ENCODE results near the gene MS4A14.
"Not testable (repeated sequence)": the region's sequence is repeated elsewhere in the genome, so short reads cannot be mapped to it uniquely, and the experiment has no call there.

MS4A14 gene, protein sequence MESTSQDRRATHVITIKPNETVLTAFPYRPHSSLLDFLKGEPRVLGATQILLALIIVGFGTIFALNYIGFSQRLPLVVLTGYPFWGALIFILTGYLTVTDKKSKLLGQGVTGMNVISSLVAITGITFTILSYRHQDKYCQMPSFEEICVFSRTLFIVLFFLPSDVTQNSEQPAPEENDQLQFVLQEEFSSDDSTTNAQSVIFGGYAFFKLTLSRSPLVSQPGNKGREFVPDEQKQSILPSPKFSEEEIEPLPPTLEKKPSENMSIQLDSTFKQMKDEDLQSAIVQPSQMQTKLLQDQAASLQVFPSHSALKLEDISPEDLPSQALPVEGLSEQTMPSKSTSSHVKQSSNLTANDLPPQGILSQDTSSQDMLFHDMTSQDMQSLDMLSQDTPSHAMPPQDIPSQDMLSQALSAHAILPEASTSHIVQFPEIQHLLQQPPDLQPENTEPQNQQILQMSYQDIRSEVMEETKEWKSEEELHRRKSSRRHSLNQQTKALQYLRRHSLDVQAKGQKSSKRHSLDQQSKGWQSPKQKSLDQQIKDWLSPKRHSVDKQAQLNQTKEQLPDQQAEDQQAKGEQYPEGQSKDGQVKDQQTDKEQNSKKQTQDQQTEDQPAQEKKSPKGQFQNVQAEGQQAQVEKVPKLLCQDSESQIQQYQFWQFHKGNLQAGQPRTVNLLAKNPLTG

DNA sequence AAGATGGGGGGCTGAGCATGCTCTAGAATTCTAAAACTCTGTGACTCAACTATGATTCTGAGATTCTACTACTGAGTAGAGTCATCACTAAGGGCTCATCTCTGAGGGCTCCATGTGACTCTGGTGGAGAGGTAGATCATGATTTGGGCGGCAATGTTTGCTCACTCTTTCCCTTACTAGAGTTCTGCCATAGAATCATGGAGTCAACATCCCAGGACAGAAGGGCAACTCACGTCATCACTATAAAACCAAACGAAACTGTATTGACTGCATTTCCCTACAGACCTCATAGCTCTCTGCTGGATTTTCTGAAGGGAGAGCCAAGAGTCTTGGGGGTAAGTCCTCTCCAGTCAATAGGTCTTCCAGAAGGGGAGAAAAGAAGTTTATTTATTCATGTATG lies at the start of gene MS4A14:
TSS of gene MS4A14 (plus strand) at position 78 of the 400 bp plus-strand sequence. CDS start at position 198, 120 bp downstream.
- DNase-seq (ENCODE audit: low read depth, low spot score) = no peak

DNA sequence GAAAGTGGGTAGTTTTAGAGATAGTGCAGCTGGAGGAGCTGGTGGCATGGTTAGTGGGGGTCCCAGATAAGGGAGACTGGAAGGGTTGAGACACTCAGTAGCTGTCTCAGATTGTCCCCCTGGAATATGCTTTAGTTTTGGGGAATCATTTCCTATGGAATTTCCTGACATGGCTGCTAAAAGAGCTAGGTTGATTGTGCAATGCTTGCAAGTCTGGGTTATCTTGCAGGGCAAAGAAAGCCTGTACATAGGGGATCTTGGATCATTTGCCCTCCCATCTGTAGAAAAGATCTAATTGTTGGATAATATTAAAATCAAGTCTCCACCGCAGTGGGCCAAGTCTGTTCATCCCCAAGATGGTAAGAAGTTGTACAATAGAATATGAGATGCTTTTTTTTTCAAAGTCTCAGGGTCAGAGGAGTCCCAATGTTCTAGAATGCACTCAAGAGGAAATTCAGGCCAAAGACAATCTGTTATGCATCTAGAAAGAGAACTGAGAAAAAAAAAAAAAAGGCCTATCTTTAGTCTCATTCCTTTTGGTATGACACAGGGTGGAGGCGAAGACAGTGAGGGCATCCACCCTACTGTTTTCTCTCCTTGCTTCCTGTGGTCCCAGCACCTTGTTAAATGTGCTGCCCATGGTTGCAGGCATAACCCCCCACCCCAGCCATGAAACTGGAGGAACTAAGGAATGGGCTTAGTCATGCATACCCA lies 49.0 kb upstream of the MS4A14 start:
- no peak for DNase-seq (ENCODE audit: low read depth, low spot score)

DNA sequence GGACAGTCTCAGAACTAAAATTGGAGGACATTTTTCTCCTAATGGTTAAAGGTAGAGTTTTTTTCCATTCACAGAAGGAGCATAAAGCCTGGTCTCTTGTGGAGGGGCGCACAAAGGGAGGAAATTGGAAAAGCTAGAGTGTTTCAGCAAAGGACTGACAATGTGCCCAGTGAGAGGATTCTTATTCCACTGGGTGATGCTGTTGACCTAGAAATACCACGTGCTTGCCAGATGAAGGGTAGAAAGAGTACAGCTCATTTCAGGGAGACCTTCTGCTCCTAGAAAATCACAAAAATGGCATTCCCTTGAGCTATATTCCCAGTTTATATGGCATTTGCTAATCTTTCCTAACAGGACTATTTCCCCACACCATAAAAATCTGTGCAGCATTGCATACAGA lies 48.1 kb upstream of the MS4A14 start:
- DNase-seq (ENCODE audit: low read depth, low spot score) = no peak

DNA sequence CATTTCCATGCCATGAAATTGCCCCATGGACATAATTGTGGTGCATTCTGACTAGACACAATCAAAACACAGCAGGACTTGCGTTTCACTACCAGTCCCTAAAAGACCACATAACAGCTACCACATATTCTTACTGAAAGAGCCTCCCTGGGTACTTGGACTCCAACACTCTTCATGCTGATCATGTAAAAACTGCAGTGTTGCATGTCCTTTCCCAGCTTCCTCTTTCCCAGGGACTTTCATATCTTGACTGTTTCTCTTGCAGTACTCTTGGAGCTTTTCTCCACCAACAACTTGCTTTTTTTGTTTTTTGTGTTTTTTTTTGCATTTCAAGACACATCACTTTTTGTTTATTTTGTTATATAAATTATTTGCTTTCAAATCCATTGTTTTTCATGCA lies 46.3 kb upstream of the MS4A14 start:
- no peak for DNase-seq (ENCODE audit: low read depth, low spot score)

DNA sequence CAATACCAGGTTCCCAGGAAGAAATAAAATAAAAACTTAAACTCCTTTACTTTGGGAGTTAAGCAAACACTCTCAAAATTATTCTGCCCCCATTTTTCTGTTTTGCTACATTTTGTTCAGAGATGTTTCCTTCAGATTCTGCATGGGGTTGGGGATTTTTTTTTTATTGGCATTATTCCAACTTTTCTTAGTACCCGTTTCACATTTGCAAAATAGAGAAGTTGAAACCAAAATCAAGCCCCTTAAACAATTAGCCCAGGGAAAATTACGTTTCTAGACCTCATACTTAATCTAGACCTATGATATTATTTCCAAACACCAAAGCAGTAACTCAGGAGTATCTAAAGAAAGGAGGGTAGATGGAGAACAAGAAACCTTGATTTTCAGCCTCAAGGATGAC lies 38.5 kb upstream of the MS4A14 start:
- no peak for DNase-seq (ENCODE audit: low read depth, low spot score)

DNA sequence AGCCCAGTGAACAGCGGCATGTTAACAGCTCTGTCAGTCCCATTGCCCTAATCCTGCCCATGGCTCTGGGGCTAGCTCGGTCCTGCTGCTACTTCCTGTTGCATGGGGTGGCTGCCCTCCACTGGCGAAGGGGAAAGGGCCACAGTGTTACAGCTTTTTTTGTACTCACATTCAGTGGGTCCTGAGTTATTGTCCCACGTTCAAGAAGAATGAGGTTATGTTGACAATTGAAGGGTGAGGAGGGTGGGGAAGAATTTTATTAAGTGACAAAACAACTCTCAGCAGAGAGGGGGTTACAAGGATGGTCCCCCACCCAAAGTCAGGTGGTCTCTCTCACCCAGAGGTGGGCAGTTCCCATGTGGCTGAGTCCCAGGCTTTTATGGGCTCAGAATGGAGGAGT lies 35.6 kb upstream of the MS4A14 start:
- DNase-seq (ENCODE audit: low read depth, low spot score) = no peak

DNA sequence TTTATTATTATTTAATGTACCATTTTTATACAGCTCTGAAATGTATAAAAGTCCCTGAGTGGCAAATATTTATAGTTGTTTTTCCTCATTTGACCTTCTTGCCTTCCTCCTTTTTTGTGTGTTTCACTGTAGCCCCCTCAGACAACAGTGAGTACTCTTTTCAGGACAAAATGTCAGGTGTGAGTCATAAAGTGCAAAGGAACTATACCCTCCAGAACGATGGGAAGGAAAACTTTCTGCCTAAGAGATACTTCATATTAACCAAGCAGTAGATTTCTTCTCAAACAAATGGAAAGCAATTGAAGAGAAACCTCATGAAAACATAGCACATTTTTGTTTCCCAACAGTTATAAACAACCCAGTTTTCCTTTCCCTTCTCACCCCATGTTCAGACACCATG lies 34.0 kb upstream of the MS4A14 start:
- DNase-seq (ENCODE audit: low read depth, low spot score) = no peak

DNA sequence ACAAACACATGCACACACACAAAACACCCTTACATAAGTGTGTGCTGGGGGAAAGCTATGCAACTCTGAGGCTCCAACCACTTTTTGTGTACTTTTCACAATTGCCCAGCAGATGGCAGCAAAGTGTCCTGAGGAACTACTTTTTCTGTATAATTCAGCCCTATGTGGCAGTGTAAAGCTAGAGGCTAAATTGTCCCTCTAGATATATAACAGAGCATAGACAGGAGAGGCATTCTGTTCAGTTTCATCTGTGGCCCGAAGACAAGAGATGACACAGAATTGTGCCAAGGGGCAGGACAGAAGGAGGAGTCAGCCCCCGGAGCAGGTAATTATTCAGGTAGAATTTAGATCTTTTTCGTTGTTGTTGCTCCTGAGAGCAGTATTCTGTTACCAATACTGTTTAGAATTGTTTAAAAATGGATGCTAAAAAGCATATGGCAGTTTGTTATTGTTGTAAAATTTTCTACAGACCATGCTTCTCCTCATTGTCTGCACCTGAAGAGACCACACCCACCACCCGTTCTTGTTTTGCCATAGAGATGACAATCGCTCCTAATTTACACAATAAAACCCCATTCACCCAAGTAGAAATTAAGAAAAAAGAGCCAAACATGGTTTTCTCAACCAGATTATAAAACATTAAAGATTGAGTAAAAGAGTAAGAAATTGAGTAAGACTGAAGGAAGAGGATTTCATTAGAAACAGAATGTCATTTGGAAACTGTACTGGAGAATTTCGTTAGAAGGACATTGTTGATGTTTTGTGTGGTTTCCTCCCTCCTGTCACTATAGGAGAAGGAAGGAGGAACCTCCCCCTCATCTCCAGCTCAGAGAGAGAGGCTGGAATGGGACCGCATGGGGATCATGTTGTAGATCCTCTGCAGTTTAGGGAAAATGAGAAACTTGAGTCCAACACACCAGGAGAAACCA lies 32.5 kb upstream of the MS4A14 start:
- DNase-seq (ENCODE audit: low read depth, low spot score) = peak; percentile 36

DNA sequence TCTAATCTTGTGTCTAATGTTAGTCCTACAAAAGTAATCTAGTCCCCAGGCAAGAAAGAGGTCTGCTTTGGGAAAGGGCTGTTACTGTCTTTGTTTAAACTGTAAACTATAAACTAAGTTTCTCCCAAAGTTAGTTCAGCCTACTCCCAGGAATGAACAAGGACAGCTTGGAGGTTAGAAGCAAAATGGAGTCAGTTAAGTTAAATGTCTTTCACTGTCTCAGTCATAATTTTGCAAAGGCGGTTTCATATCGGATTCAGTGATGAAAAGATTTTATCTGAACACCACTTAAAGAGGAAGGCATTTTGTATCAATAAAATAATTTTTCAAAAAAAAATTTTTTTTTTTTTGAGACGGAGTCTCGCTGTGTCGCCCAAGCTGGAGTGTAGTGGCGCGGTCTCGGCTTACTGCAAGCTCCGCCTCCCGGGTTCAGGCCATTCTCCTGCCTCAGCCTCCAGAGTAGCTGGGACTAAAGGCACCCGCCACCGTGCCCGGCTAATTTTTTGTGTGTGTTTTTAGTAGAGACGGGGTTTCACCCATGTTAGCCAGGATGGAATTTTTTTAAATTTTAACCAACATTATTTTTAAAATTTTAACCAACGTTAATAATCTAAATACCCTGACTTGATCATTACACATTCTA lies 29.9 kb upstream of the MS4A14 start:
- not testable (repeated sequence) for DNase-seq (ENCODE audit: low read depth, low spot score)

DNA sequence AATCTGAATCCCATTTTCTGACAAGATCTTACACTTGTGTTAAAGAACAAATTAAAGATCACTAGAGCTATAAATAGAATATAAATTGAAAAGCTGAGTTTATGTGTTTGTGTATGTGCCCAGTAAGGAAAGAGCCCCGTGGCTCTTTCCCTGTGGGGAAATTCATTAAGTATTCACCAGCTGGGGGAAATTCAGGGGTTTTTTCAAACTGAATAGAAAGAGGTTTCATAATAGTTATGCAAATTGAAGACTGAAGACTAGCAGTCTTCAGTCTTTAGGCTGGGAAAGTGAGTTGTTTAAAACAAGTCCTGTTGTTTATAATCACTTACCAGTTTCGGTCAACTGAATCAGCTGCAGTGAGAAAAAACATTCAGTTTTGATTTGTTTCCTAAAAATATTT lies 29.2 kb upstream of the MS4A14 start:
- DNase-seq (ENCODE audit: low read depth, low spot score) = no peak

DNA sequence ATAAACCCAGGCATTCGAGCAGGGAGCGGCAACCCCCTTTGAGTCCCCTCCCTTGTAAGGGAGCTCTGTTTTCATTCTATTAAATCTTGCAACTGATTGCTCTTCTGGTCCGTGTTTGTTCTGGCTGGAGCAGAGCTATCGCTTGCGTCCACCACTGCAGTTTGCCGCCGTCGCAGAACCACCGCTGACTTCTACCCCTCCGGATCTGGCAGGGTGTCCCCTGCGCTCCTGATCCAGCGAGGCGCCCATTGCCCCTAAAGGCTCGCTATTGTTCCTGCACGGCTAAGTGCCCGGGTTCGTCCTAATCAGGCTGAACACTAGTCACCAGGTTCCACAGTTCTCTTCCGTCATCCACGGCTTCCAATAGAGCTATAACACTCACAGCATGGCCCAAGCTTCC lies 28.4 kb upstream of the MS4A14 start:
- no peak for DNase-seq (ENCODE audit: low read depth, low spot score)

DNA sequence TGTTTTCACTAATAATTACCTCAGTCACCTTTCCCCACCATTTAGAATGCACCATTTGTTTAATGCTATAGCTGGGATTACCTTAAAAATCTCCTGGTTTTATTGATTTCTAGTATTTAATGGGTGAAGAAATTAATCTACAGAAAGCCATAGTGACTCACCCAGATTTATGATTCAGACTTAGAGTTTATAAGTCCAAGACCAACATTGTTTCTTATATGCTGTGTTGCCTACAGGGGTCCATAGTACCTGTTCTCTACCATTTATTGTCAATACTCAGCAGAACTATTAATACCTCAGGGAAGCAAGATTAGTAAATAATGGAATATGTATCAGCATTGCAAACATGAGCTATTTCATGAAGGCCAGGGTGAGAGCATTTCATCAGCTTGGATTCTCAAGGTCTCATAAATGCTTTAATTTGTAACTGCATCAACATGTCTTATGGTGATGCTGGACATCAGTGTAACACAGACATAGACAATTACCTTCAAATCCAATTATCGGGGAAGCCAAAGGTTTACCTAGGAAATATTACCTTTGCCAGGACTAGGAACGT lies 25.9 kb upstream of the MS4A14 start:
- no peak for DNase-seq (ENCODE audit: low read depth, low spot score)

DNA sequence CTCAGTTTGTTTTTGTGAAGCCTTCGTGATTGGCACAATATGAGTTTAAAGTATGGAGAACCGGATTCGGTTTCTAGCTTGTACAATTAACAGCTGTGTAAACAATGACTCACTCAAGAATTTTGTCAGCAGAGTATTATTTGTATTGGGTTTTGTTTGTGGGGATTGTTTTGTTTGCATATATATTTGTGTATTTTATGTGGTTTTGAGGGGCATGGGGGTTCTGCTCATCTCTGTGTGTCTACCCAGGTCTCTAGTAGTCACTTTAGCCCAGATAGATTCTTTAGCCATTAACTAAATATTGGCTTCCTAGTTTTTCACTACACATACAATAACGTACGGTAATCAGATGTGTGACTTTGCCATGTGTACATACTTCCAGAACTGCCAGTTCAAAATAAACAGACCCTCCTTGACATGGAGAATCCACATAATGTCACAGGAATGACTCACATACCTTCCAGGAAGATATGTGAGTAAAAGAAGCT lies 25.4 kb upstream of the MS4A14 start:
- DNase-seq (ENCODE audit: low read depth, low spot score) = no peak

DNA sequence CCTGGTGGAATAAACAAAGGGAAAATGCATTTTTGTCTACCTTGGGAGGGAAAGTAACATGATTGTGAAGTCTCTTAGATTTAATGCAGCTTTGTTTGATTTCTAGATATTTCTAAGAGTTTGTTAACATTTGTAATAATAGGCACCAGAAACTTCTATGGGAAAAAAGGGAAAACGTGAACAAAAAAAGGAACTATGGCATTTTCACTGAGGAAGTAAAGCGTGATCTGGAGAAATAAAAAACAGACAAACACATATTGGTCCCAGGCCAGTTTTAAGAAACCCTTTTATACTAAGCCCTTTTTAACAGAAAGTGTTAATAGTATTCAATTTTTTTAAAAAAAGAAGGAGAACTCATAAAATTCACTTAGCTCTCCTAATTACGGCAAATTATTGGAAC lies 24.9 kb upstream of the MS4A14 start:
- DNase-seq (ENCODE audit: low read depth, low spot score) = no peak

DNA sequence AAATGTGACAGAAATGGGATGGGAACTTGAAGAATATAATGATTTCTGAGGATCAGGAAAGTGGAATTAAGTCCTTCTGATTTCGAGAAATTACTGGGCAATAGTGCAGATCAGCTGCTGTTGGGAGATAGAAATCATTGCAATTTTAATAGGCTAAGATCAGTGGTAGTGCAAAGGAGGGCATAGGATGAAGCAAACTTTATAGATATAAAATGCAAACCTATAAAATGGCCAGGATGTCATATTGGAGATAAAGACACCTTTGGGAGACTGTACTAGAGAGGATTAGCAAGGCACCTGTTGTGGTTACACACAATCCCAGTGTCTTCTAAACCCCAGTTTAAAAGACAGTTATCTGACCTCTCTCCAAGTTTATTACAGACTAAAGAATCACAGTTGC lies 24.4 kb upstream of the MS4A14 start:
- DNase-seq (ENCODE audit: low read depth, low spot score) = no peak

DNA sequence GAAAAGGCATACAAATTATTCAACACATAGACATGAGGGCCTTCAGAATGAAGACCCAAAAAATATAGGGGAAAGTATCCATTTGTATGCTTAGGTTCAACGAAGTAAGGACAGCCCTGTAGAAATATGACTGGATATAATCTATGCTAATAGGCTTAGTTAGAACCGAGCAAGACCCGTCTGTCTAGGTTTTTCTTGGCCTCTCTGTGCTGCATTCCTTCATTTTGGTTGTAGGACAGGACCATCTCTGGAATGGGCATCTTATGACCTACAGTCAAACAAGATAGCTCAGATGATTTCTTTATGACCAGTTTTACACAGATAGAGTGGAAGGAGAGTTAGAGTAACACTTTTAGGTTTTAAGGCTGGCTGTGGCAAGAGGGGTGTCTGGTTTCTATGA lies 23.5 kb upstream of the MS4A14 start:
- no peak for DNase-seq (ENCODE audit: low read depth, low spot score)

DNA sequence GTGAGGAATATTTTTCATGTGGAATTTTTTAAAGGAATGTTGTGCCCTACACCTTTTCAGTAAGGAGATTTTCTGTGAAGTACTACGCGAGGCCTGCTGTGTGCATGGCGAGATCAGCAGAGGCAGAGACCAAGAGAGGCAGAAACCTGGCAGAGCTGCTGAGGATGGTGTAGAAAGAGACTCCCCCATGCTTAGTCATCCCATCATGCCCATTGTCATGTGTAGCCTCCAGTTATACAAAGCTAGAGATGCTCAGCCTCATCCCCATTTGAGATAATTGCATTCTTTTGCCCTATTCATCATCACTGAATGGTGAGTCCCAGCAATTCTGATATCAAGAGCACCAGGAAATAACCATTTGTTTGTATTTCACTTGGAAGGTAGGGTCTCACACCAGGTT lies 20.9 kb upstream of the MS4A14 start:
- DNase-seq (ENCODE audit: low read depth, low spot score) = no peak

DNA sequence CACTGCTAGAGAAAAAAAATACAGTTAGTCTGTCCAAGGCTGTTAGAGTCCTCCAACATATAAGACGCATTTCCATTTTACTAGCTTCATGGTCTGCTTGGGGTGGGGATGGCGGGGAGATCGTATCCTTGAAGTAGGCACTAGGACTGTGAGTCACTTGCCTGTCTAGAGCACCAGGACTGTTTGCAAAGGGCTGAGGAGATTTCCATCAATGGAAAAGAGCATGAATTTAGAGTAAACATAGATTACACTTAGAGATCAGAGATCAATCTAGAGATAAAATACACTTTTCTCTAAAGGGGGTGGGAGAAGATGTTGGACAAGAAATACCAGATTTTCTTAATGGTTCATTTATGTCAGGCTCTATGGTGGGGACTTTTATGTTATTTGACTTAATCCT lies 19.7 kb upstream of the MS4A14 start:
- no peak for DNase-seq (ENCODE audit: low read depth, low spot score)

DNA sequence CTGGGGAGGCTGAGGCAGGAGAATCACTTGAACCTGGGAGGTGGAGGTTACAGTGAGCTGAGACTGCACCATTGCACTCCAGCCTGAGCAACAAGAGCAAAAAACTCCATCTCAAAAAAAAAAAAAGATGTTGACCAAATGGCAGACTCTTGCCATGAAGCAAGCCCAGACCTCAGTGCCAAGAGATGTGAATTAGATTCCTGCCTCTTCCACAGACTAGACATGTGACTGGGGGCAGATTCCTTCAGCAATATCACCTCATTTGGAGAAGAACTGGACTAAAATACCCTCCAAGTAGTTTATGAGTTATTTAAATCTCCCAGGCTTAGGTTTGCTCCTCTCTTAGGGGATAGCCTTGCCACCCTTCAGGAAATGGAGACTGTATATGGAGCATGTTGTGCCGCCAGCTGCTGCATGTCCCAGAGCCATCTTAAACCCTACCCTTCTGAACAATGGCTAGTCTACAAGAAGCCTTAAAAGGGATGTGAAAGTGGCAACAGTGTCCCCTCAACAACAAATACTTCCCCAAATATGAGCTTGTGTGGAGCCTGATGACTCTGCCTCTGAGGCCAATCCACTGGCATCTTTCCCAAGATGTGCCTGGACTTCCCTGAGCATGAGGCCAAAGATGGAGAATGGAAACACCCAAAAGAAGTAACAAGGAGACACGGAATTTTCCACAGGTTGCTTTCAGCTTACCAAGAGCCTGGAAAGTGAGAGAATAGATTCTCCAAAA lies 18.7 kb upstream of the MS4A14 start:
- DNase-seq (ENCODE audit: low read depth, low spot score) = no peak

DNA sequence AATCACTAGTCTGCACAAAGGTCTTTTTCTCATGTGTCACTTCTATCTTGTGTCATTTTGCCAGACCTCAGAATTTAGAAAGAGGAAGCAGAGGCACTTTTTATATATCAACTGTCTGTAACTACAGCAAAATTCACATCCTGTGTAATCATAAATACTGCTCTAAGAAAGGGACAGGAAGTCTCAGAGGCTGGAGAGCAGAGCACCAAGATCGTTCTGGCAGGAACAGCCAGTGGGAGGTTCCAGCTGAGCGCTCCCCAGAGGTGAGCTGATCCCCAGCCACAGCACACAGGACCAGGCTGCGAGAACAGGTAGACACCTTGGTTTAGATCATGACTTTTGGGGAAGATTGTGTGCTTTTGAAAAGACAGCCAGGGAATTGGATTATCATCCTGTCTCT lies 17.9 kb upstream of the MS4A14 start, which contains the start of gene MS4A7:
TSS of gene MS4A7 (plus strand) at position 179 of the 400 bp plus-strand sequence. CDS start 4,610 bp downstream, outside the sequence.
- no peak for DNase-seq (ENCODE audit: low read depth, low spot score)

All from activated CD4-positive, CD25-positive, alpha-beta regulatory T cell treated with anti-CD3 and anti-CD28 coated beads, Interleukin-2, amount 50 U/mL, for 16 hours (primary cell).